ENCODE data around the gene DAG1.

DAG1 gene

DNA sequence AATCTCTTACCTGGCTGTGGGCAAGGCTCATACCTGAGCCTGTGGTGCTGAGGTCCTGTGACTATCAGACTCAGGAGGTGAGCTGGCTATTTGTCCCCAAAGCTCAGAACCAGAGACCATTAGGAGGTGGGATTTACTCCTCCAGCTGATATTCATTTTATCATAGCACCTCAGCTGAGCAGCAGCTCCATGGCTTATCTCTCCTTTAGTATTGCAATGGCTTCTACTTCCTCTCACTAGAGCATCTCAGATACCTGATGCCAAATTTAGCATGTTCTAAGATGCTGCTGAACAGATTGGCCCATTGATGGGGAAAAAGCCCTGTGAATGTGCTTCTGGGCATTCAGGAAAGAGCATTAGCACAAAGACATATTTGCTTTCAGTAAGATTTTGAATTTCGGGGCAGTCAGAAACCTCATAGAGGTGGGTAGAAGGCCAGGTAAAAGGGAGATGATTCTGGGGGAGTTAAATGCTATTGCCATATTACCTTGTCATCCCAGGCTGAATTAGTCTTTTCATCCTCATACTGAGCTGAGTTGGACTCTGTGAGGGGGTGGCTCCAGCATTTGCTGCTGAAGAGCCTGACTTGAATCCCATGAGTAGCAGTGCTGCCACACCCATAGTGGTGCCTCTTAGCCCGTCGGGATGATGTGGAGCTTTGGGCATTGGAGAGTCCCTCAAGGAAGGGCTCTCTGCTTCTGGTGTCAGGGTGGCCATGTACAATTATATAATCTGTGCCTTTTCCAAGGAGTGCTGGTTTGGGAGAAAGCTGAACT is 86.6 kb downstream of the DAG1 start:
- DNase-seq = no peak

DNA sequence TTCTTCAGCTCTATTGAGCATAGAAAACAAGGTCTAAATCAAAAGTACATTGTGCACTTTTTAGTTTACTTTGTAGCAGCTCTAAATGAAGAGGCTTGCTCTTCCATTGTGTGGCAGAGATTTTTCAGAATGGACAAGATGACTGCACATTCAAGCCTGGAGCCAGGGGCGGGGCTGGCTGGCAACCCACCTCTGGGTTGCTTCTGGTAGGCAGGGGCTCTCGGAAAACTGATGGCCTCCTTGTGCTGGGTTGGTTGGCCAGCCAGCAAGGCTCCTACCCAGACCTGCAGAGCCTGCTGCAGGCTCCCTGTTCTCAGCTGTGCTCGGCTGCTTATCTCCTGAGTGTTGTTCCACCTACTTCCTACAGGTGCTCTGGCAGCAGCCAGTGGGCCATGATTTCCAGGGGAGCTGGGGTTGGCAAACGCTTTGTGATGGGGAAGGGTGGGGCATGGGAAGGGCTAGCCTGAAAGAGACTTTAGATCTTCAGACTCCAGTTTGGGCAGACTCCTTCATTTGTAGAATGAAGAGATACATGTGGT is 93.0 kb downstream of the DAG1 start:
- DNase-seq = no peak

DNA sequence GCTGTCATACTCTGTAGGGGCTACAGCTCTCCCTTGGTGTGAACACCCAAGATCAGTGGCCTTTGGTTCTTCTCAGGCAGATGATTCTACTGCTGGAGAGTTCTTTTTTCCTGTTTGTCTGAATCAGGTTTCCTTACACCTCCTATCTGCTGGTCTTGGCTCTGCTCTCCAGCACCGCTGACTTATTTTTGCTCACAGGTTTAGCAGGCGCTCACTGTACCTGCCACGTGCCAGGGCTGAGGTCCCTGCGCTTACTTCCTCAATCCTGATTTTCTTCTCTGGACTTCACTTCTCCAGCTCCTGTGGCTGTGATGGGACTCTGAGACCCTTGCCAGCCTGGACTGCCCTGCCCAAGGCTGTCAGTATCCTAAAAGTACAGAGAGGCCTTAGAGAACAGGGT is 93.7 kb downstream of the DAG1 start:
- no peak for DNase-seq

DNA sequence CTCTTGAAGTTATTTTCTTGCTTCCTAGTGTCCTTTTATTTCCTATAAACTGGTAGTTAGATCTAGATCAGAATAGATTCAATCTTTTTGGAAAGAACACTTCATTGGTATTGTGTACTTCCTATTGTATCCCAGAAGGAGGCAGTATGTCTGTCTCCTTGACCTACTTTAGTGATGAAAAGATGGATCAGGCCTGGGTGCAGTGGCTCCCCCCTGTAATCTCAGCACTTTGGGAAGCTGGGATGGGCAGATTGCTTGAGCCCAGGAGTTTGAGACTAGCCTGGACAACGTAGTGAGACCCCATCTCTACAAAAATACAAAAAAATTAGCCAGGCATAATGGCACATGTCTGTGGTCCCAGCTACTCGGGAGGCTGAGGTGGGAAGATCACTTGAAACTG is 96.2 kb downstream of the DAG1 start:
- no peak for DNase-seq

DNA sequence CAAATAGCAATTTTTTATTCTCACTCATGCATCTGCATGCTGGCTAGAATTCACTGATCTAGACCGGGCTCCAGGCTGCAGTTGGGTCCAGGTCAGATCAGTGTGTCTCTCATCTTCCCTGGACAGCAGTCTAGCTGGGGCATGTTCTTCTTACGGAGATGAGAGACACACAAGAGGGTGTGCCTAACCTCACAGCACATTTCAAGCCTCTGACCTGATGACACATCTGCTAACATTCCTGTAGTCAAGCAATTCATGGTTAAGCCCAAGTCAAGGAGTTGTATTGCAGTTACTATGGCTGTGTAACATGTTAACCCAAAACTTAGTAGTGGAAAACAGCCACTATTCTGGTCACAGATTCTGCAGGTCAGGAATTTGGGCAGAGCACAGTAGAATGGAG is 97.3 kb downstream of the DAG1 start:
- no peak for DNase-seq

DNA sequence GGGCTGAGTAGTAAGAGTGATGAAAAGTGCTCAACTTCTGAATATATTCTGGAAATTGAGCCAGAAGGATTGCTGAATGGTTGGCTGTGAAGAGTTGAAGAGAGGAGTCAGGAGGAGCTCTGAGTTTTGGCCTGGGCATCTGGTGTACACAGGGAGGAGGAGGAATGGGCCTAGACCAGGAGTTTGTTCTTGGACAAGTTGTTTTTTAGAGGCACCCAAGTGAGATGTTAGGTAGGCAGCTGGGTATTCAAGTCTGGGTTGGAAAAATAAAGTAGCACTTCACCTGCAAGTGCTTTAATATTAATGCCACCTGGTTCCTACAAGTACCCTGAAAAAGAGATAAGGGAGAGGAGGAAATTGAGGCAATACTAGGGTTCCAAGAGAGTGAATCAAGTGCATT is 98.9 kb downstream of the DAG1 start:
- DNase-seq = no peak

DNA sequence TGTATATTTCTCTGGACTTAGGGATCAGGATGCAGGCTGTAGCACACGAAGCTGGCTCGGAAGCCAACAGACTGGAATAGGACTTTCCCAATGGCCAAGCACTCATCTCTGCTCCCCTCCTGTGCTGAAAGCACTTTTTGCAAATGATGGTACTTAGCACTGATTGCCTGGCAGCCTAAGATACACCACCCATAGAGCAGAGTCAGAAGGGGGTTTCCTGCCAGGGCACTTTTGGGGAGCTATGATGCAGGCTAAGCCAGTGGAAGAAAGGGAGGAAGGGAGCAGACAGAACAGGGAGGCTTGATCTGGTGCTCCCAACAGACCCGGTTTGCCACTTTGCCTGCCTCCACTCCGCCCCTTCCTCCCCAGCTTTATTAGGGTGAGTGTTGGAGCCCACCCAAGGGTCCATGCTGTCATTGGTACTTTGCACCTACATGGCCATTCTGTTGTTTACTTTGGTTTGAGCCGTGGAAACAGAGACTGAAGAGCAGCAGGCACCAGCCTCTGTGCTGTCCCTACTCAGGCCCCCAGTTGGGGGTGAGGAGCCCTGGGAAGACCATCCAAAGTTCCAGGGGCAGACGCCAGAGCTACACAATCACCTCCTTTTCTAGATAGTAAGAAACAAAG is 100.1 kb downstream of the DAG1 start:
- DNase-seq = no peak

DNA sequence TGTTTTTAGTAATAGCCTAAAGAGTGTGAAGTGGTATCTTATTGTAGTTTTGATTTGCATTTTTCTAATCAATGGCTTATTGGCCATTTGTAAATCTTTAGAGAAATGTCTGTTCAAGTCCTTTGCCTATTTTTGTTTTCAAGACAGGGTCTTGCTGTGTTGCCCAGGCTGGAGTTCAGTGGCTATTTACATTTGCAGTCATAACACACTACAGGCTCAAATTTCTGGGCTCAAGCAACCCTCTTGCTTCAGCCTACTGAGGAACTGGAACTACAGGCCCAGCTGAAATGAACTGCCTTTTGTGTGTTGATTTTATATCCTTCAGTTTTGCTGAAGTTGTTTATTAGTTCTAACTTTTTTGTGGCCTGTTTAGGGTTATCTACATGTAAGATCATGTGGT is 112.1 kb downstream of the DAG1 start:
- no peak for DNase-seq
